H9 (cell line): Measurements from ENCODE around the gene PDE6G. TPM values are rescaled to one million over a fixed set of nuclear protein-coding genes. Genes with fewer than 3 reads are reported as not detected.
A peak's percentile ranks its signal among the peaks of the same experiment; 100 is the strongest.

ENCODE experiments used
- DNase-seq: peaks from one replicate; pipeline ENCODE4 v3.0.0-alpha.2; 2017
- H2AFZ ChIP-seq: one replicate; pipeline ENCODE4 v1.6.1; 2013; ENCODE audit warnings: mild to moderate bottlenecking, low read length, control low read depth, moderate library complexity
- H2AK5ac ChIP-seq: 2 replicates; pipeline ENCODE4 v1.6.1; 2013; ENCODE audit warnings: low read length, control low read depth, mixed read lengths; ENCODE audit not compliant: insufficient read length
- H2BK120ac ChIP-seq: one replicate; pipeline ENCODE4 v1.6.1; 2013; ENCODE audit warnings: low read depth, mild to moderate bottlenecking, low read length, control low read depth, inconsistent platforms; ENCODE audit not compliant: poor library complexity, severe bottlenecking
- H2BK12ac ChIP-seq: 2 replicates; pipeline ENCODE4 v1.6.1; 2013; ENCODE audit warnings: low read length, control low read depth, mixed read lengths, low read depth; ENCODE audit not compliant: insufficient read length
- H2BK15ac ChIP-seq: 2 replicates; pipeline ENCODE4 v1.6.1; 2013; ENCODE audit warnings: low read depth, low read length, control low read depth
- H2BK20ac ChIP-seq: one replicate; pipeline ENCODE4 v1.6.1; 2013; ENCODE audit warnings: low read depth, mild to moderate bottlenecking, low read length, control low read depth, inconsistent platforms; ENCODE audit not compliant: poor library complexity, severe bottlenecking
- H2BK5ac ChIP-seq: 2 replicates; pipeline ENCODE4 v1.6.1; 2013; ENCODE audit warnings: low read length, control low read depth, mixed read lengths; ENCODE audit not compliant: insufficient read length
- H3K14ac ChIP-seq: 2 replicates; pipeline ENCODE4 v1.6.1; 2013; ENCODE audit warnings: low read length, control low read depth; ENCODE audit not compliant: insufficient read depth
- H3K18ac ChIP-seq: 2 replicates; pipeline ENCODE4 v1.6.1; 2013; ENCODE audit warnings: low read depth, mild to moderate bottlenecking, mixed read lengths, low read length, control low read depth; ENCODE audit not compliant: insufficient read length
- H3K23ac ChIP-seq: 2 replicates; pipeline ENCODE4 v1.6.1; 2013; ENCODE audit warnings: low read length, control low read depth, mixed read lengths, low read depth; ENCODE audit not compliant: insufficient read length
- H3K23me2 ChIP-seq: 2 replicates; pipeline ENCODE4 v1.6.1; 2013; ENCODE audit warnings: low read depth, mild to moderate bottlenecking, mixed read lengths, low read length, control low read depth; ENCODE audit not compliant: insufficient read length, poor library complexity, severe bottlenecking
- H3K27ac ChIP-seq: 2 replicates; pipeline ENCODE4 v1.5.1; 2013; ENCODE audit warnings: low read length, control low read depth, mixed read lengths, low read depth; ENCODE audit not compliant: insufficient read length
- H3K27me3 ChIP-seq: 2 replicates; pipeline ENCODE4 v1.6.1; 2013; ENCODE audit warnings: low read length, control low read depth, inconsistent platforms; ENCODE audit not compliant: insufficient read depth
- H3K4ac ChIP-seq: 2 replicates; pipeline ENCODE4 v1.6.1; 2013; ENCODE audit warnings: low read depth, mild to moderate bottlenecking, control low read depth, inconsistent platforms, low read length, moderate library complexity
- H3K4me1 ChIP-seq: 2 replicates; pipeline ENCODE4 v1.6.1; 2013; ENCODE audit warnings: low read length, control low read depth, inconsistent platforms; ENCODE audit not compliant: insufficient read depth
- H3K4me2 ChIP-seq: 2 replicates; pipeline ENCODE4 v1.6.1; 2013; ENCODE audit warnings: low read length, control low read depth, mixed read lengths; ENCODE audit not compliant: insufficient read length, insufficient read depth
- H3K56ac ChIP-seq: 2 replicates; pipeline ENCODE4 v1.6.1; 2013; ENCODE audit warnings: low read depth, mild to moderate bottlenecking, mixed read lengths, low read length, control low read depth; ENCODE audit not compliant: insufficient read length
- H3K79me1 ChIP-seq: 2 replicates; pipeline ENCODE4 v1.6.1; 2013; ENCODE audit warnings: low read depth, mild to moderate bottlenecking, moderate library complexity, low read length, control low read depth, inconsistent platforms; ENCODE audit not compliant: insufficient read depth, poor library complexity, severe bottlenecking
- H3K79me2 ChIP-seq: 2 replicates; pipeline ENCODE4 v1.6.1; 2013; ENCODE audit warnings: low read length, control low read depth, inconsistent platforms; ENCODE audit not compliant: insufficient read depth
- H3K9ac ChIP-seq: 2 replicates; pipeline ENCODE4 v1.6.1; 2013; ENCODE audit warnings: low read length, control low read depth, mixed read lengths; ENCODE audit not compliant: insufficient read length; ENCODE audit errors: extremely low read depth
- H3K9me3 ChIP-seq: one replicate; pipeline ENCODE4 v1.6.1; 2013; ENCODE audit warnings: low read depth, low read length, inconsistent platforms; ENCODE audit not compliant: control insufficient read depth
- H3T11ph ChIP-seq: one replicate; pipeline ENCODE4 v1.6.1; 2013; ENCODE audit warnings: mild to moderate bottlenecking, low read length, control low read depth, inconsistent platforms
- H4K20me1 ChIP-seq: one replicate; pipeline ENCODE4 v1.6.1; 2013; ENCODE audit not compliant: control insufficient read depth, insufficient read length, insufficient read depth
- H4K5ac ChIP-seq: 2 replicates; pipeline ENCODE4 v1.6.1; 2013; ENCODE audit warnings: low read depth, mild to moderate bottlenecking, mixed read lengths, low read length, control low read depth; ENCODE audit not compliant: insufficient read length
- H4K8ac ChIP-seq: replicated peaks from 2 replicates; pipeline ENCODE4 v1.6.1; 2013; ENCODE audit warnings: low read length, control low read depth, mixed read lengths, low read depth; ENCODE audit not compliant: insufficient read length
- H4K91ac ChIP-seq: 2 replicates; pipeline ENCODE4 v1.6.1; 2013; ENCODE audit warnings: low read depth, mild to moderate bottlenecking, moderate library complexity, mixed read lengths, low read length, control low read depth; ENCODE audit not compliant: insufficient read length
- H3K27ac Mint-ChIP-seq, 3 experiments: 2 replicates in 2 of 3; 3 replicates in 1 of 3; pipeline ENCODE4 v1.8.0; 2020 to 2021; ENCODE audit warnings: mixed read lengths in 3 of 3, mild to moderate bottlenecking in 1 of 3, moderate library complexity in 1 of 3
- H3K27me3 Mint-ChIP-seq: 2 replicates; pipeline ENCODE4 v1.8.0; 2021; ENCODE audit warnings: low read depth, mild to moderate bottlenecking, moderate library complexity, mixed read lengths
- H3K36me3 Mint-ChIP-seq, 3 experiments: 2 replicates in 2 of 3; 3 replicates in 1 of 3; pipeline ENCODE4 v1.8.0; 2020 to 2021; ENCODE audit warnings: low read depth in 3 of 3, mixed read lengths in 3 of 3; ENCODE audit not compliant: insufficient read depth in 1 of 3
- H3K4me1 Mint-ChIP-seq, 2 experiments: 2 replicates each; pipeline ENCODE4 v1.8.0; 2020; ENCODE audit warnings: mixed read lengths in 2 of 2
- H3K4me3 Mint-ChIP-seq, 2 experiments: 2 replicates in 1 of 2; 3 replicates in 1 of 2; pipeline ENCODE4 v1.8.0; 2020 to 2021; ENCODE audit warnings: mild to moderate bottlenecking in 2 of 2, mixed read lengths in 2 of 2, moderate library complexity in 1 of 2
- H3K9me3 Mint-ChIP-seq, 2 experiments: 2 replicates in 1 of 2; 3 replicates in 1 of 2; pipeline ENCODE4 v1.8.0; 2020; ENCODE audit warnings: mild to moderate bottlenecking in 2 of 2, mixed read lengths in 2 of 2, moderate library complexity in 1 of 2
- CTCF ChIP-seq: fragments of 200-600 bp; sonication (generic); conservative IDR thresholded peaks from 3 replicates; pipeline ENCODE4 v1.8.0; 2021; ENCODE audit warnings: antibody characterized with exemption, mild to moderate bottlenecking
- WGBS: extraction: QIAGEN DNeasy Blood & Tissue Kit; methylation state at CpG from one replicate; pipeline ENCODE4 v1.1.7; 2013; ENCODE audit warnings: missing lambda C conversion rate, low lambda C conversion rate, mixed read lengths; ENCODE audit not compliant: insufficient read length; ENCODE audit errors: extremely low coverage; 5-methylcytosine and 5-hydroxymethylcytosine counted together
- total RNA-seq: library from RNA; stranded (reverse); gene quantifications from 2 replicates; pipeline ENCODE4 v1.2.1, GENCODE V29; 2021

PDE6G gene
- total RNA-seq, 1 experiment from 2014 or later, result 5.7 TPM

- H3K18ac ChIP-seq, result no peak within 1 kb of the TSS
- H3K36me3 Mint-ChIP-seq, result peaks cover 16 to 44% (median 38%) of the 10 kb centered on the region in 3 experiments
Measured at GRCh38 chr17:81683584-81684441, 27.5 kb upstream of the PDE6G start, which contains the start of the genes ARL16 and HGS. TSS of gene ARL16 (minus strand) at chr17:81683797. CDS start at chr17:81683753, 44 bp downstream. TSS of gene HGS (plus strand) at chr17:81684011. CDS start at chr17:81684067, 56 bp downstream.

More at GRCh38 chr17:81683584-81684441, 27.5 kb upstream of the PDE6G start, which contains the start of the genes ARL16 and HGS:
- peaks cover 14 to 20% of the 10 kb centered on the region in 2 experiments for H3K4me1 Mint-ChIP-seq
- Histone ChIP-seq H3K14ac (peak within 1 kb of the TSS; percentile 60; the same call in 1 of the 2 replicates), H4K91ac (no peak within 1 kb of the TSS), H3K4me1 (no peaks in the 10 kb centered on the region), H3K27ac (no peak within 1 kb of the TSS), H4K5ac (no peak within 1 kb of the TSS), H4K8ac (no peak within 1 kb of the TSS), H3K79me1 (peaks cover 8% of the 10 kb centered on the region), H3K9me3 (no peaks in the 10 kb centered on the region), H2BK120ac (no peak within 1 kb of the TSS), H3K23me2 (peaks cover 10% of the 10 kb centered on the region), H3K23ac (no peak within 1 kb of the TSS), H3T11ph (no peak within 1 kb of the TSS), H3K9ac (peak within 1 kb of the TSS; percentile 71), H2AK5ac (no peak within 1 kb of the TSS), H3K4me2 (peak within 1 kb of the TSS; percentile 92), H3K27me3 (no peaks in the 10 kb centered on the region), H2AFZ (no peak within 1 kb of the TSS), H2BK15ac (no peak within 1 kb of the TSS), H4K20me1 (no peaks in the 10 kb centered on the region), H3K4ac (no peak within 1 kb of the TSS), H3K79me2 (peaks cover 9% of the 10 kb centered on the region; the same call in 1 of the 2 replicates), H3K56ac (no peak within 1 kb of the TSS), H2BK20ac (no peak within 1 kb of the TSS), H2BK5ac (no peak within 1 kb of the TSS), H2BK12ac (no peak within 1 kb of the TSS)
- no peaks in the 10 kb centered on the region for H3K9me3 Mint-ChIP-seq
- H3K27ac Mint-ChIP-seq, result peak within 1 kb of the TSS; percentile 26 to 87 (median 81); a peak in 6 of 7 replicates
- no peak for TF ChIP-seq CTCF
- peak; percentile 99 for DNase-seq
- no CpG with 5 or more reads among the region's 112 CpGs for WGBS
- peak within 1 kb of the TSS; percentile 86 to 89 for H3K4me3 Mint-ChIP-seq
- H3K27me3 Mint-ChIP-seq, result no peaks in the 10 kb centered on the region
